Ovary (tissue), 9 donors: ENCODE data around the gene FKBP8. TPM values are rescaled to one million over a fixed set of nuclear protein-coding genes. Genes with fewer than 3 reads are reported as not detected.

Experiments used
- DNase-seq, 5 donors: peaks; one replicate each; pipeline ENCODE4 v3.0.0-alpha.2; 2019 to 2020
- H3K27ac ChIP-seq, 2 donors: fragments of 200-600 bp; one replicate each; pipeline versions ENCODE4 v1.5.1 to v1.8.0; 2019 to 2022
- H3K27me3 ChIP-seq: fragments of 200-600 bp; one replicate; pipeline ENCODE4 v1.8.0; 2022
- H3K36me3 ChIP-seq: fragments of 200-600 bp; sonication (generic); one replicate; pipeline ENCODE4 v1.5.1; 2019
- H3K4me1 ChIP-seq: one replicate; pipeline ENCODE4 v1.8.1; 2013; ENCODE audit warnings: mild to moderate bottlenecking, moderate library complexity; ENCODE audit not compliant: insufficient read depth
- H3K4me3 ChIP-seq: fragments of 200-600 bp; sonication (generic); one replicate; pipeline ENCODE4 v1.5.1; 2017
- H3K9me3 ChIP-seq, 2 donors: fragments of 200-600 bp in 1 of 2; sonication (generic) in 1 of 2; one replicate each; pipeline versions ENCODE4 v1.5.1 to v1.8.1; 2013 to 2019; ENCODE audit warnings: mild to moderate bottlenecking in 1 of 2, moderate library complexity in 1 of 2
- EP300 ChIP-seq: sonication (generic); formaldehyde crosslinking; IDR thresholded peaks from one replicate; pipeline ENCODE4 v1.6.1; 2017; ENCODE audit warnings: antibody characterized with exemption
- POLR2A ChIP-seq: fragments of 450-650 bp; IDR thresholded peaks from one replicate; pipeline ENCODE4 v1.6.1; 2017; ENCODE audit warnings: antibody characterized with exemption, mild to moderate bottlenecking, moderate library complexity
- WGBS, 3 donors: extraction: QIAGEN DNeasy Blood & Tissue Kit in 1 of 3; methylation state at CpG; one replicate each; pipeline versions ENCODE4 v1.1.5 to v1.1.7; 2013 to 2017; 5-methylcytosine and 5-hydroxymethylcytosine counted together
- intact Hi-C, 4 donors: fragments of 100-400 bp; cut with DNase I; formaldehyde crosslinking; loops; one replicate each; pipeline versions ENCODE4 v1.11.0 to v1.15.1; 2022 to 2023
- polyA plus RNA-seq, 2 donors: library from polyadenylated mRNA; stranded (reverse); fragments of 200-250 nt in 1 of 2; fragments of 350-450 nt in 1 of 2; fragmentation: Illumina TruSeq in 1 of 2; extraction: RNeasy Lipid Tissue Mini Kit (QIAGEN cat#74804) in 1 of 2; gene quantifications; one replicate each; pipeline ENCODE4 v1.2.3, GENCODE V29; 2013 to 2014
- total RNA-seq, 7 donors: library from RNA; depleted of rRNA in 2 of 7; stranded (reverse); fragments of >200 nt in 2 of 7; fragmentation: NEBNext Ultra II Directional in 3 of 7; extraction: Animal tissue kit (Norgen Biotek cat#: 25700) in 3 of 7; gene quantifications; one replicate each; pipeline versions ENCODE4 v1.1.0 to v1.2.4, GENCODE V29; 2016 to 2023
- TF ChIP-seq, protein P1 (sequence below), 3 donors: fragments of 450-650 bp in 2 of 3; fragments of 200-600 bp in 1 of 3; IDR thresholded peaks; one replicate each; pipeline versions ENCODE4 v1.5.1 to v1.8.0; 2016 to 2022; ENCODE audit warnings: antibody characterized with exemption in 3 of 3, mild to moderate bottlenecking in 1 of 3
- donor health status: DM: no; HTN: no; CAD: no; lungs with moderate emphysema.
- donor health status: DM: no; HTN: no; CAD: no.
- donor health status: Bipolar disorder and iron deficiency.
- donor health status: DM: yes; HTN: yes; CAD: no.
- donor health status: DM: no; HTN: no; CAD: no.
- donor health status: DM: yes; HTN: yes; CAD: no.

Gene FKBP8
- total and polyA plus RNA-seq, 9 donors = 14.1 to 354 (median 290) TPM

DNA sequence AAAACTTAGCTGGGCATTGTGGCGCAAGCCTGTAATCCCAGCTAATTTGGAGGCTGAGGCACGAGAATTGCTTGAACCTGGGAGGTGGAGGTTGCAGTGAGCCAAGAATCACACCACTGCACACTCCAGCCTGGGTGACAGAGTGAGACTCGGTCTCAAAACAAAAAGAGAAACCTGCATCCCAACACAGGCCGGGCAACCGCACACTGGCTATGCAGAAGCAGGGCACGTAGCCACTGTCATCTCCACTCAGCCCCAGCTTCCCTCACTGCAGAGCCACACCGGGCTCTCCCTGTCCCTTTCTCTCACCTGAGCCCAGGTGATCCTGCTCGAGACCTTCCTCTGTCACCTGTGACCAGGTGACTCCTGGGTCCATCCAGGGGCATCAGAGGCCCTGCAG lies 33.2 kb downstream of the FKBP8 start:
- Histone ChIP-seq H3K27me3 (no peaks in the 10 kb centered on the region), H3K4me3 (no peak overlapping the region), H3K4me1 (peaks cover 47% of the 10 kb centered on the region), H3K36me3 (no peaks in the 10 kb centered on the region), H3K27ac (no peak overlapping the region), H3K9me3 (no peaks in the 10 kb centered on the region)
- TF ChIP-seq EP300 (no peak), POLR2A (no peak)
- TF ChIP-seq, protein P1, sequence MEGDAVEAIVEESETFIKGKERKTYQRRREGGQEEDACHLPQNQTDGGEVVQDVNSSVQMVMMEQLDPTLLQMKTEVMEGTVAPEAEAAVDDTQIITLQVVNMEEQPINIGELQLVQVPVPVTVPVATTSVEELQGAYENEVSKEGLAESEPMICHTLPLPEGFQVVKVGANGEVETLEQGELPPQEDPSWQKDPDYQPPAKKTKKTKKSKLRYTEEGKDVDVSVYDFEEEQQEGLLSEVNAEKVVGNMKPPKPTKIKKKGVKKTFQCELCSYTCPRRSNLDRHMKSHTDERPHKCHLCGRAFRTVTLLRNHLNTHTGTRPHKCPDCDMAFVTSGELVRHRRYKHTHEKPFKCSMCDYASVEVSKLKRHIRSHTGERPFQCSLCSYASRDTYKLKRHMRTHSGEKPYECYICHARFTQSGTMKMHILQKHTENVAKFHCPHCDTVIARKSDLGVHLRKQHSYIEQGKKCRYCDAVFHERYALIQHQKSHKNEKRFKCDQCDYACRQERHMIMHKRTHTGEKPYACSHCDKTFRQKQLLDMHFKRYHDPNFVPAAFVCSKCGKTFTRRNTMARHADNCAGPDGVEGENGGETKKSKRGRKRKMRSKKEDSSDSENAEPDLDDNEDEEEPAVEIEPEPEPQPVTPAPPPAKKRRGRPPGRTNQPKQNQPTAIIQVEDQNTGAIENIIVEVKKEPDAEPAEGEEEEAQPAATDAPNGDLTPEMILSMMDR (IDR thresholded peaks at IDR 0.05) = no peak
- intact Hi-C loops = loop anchor here in 1 of 4 donors (10.0 kb wide), 1 partner anchor 45 kb away; no protein-coding TSS in a partner anchor
- WGBS, 3 donors = 92 to 94% (median 93%) methylated on average over 8 of the region's 8 CpGs
- no peak for DNase-seq

DNA sequence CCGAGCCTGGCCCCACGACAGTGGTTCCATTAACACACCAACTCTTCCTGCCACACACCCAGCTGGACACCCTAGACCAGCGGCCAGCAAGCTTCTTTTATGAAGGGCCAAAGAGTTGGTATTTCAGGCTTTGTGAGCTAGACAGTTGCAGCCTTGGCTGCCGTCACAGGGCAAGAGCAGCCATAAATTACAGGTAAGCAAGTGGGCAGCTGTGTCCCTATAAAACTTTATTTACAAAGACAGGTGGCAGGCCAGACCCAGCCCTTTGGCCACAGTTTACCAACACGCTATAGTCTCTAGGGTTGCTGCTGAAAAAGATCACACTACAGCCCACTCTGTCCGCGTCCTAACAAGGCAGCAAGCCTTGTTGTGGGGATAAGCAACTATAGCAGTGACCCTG lies 34.8 kb downstream of the FKBP8 start:
- TF ChIP-seq, protein P1 (IDR thresholded peaks at IDR 0.05) = no peak
- TF ChIP-seq EP300 (no peak), POLR2A (no peak)
- H3K4me3 ChIP-seq = no peak overlapping the region
- no peaks in the 10 kb centered on the region for H3K9me3 ChIP-seq
- no peak overlapping the region for H3K27ac ChIP-seq
- WGBS, 3 donors = 84 to 91% (median 85%) methylated on average over 7 of the region's 7 CpGs
- no peak for DNase-seq
- no peaks in the 10 kb centered on the region for H3K36me3 ChIP-seq
- peaks cover 47% of the 10 kb centered on the region for H3K4me1 ChIP-seq
- no peaks in the 10 kb centered on the region for H3K27me3 ChIP-seq
- intact Hi-C loops = no loop called here

DNA sequence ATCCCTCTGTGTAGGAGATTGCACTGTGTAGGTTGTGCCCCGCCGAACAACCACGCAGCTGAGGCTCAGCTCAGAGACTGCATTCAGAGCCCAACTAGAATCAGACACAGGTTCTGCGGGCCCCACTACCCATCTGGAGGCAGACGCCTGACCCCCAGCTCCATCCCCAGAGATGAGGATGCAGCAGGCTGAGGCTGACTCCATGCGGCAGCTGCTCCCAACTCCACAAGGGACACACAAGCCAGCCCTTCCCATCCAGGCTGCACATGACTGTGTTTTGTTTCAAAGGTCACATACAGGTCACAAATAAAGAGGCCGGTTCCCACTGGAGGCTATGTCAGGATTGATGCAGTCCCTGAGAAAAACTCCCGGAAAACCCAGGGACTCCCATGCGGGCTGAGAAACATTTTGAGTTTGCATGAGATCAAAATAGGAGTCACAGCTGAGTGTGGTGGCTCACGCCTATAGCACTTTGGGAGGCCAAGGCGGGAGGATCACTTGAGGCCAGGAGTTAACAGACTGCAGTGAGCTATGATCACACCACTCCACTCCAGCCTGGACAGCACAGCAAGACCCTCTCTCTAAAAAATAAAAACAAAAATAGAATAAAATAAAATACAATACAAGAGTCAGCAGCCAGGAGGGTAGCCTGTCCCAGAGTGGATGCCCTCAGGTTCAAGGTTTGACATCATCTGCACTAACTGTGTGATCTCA lies 35.5 kb downstream of the FKBP8 start:
- H3K4me3 ChIP-seq = no peak overlapping the region
- no peak overlapping the region for H3K27ac ChIP-seq
- H3K27me3 ChIP-seq = no peaks in the 10 kb centered on the region
- no peaks in the 10 kb centered on the region for H3K9me3 ChIP-seq
- peaks cover 48% of the 10 kb centered on the region for H3K4me1 ChIP-seq
- no peaks in the 10 kb centered on the region for H3K36me3 ChIP-seq
- WGBS, 3 donors = 48 to 65% (median 58%) methylated on average over 11 of the region's 11 CpGs
- TF ChIP-seq EP300 (no peak), POLR2A (no peak)
- TF ChIP-seq, protein P1 (IDR thresholded peaks at IDR 0.05) = no peak
- peak in 1 of 5 donors; percentile 47 for DNase-seq
- intact Hi-C loops = no loop called here

DNA sequence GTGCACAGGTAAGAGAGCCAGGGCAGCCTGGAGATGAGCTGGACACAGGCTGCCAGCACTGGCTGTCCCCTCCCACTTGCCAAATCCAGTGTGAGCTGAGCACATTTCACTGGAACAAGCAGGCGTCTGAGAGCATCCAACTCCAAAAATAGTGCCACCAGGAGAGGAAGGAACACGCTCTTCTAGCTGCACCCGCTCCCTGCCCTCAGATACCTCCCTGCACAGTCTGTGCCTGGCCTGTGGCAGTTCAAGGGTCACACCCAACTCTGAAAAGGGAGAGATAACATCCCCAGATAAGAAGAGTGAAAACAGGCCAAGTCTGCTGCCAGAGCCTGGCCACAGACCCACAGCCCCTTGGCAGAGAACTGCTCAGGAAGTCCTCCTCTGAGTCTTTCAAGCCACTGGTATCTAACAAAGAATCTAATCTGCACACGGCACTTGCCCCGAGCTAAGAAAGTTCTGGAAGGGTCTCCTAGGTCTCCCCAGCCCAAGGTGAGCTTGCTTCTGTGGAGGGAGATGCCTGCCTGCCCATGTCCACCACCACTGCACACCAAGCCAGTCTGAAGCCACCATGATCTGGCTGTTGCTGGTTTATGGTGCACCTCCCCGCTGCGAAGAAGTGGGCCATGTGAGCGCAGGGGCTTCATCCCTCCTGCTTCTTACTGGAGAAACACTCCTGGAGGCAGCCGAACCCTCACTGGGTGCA lies 36.2 kb downstream of the FKBP8 start:
- peak overlapping the region in 1 of 2 donors; percentile 47 for H3K27ac ChIP-seq
- TF ChIP-seq POLR2A (no peak), EP300 (no peak)
- TF ChIP-seq, protein P1 (IDR thresholded peaks at IDR 0.05) = no peak
- intact Hi-C loops = no loop called here
- no peaks in the 10 kb centered on the region for H3K9me3 ChIP-seq
- 72 to 75% (median 75%) methylated on average over 9 of the region's 9 CpGs for whole genome bisulfite sequencing, 3 donors
- H3K4me3 ChIP-seq = no peak overlapping the region
- DNase-seq = no peak
- H3K36me3 ChIP-seq = no peaks in the 10 kb centered on the region
- no peaks in the 10 kb centered on the region for H3K27me3 ChIP-seq
- peaks cover 48% of the 10 kb centered on the region for H3K4me1 ChIP-seq
